Lower lobe of right lung (tissue), 2 donors: ENCODE measurements around the gene LMOD2. TPM values are rescaled to one million over a fixed set of nuclear protein-coding genes. Genes with fewer than 3 reads are reported as not detected.

Source experiments
- ATAC-seq, 2 donors: fragments of 200-7000 bp; cut with Tn5 transposase; one replicate each; pipeline ENCODE4 v1.9.1; 2020 to 2022; ENCODE audit warnings: mild to moderate bottlenecking in 2 of 2, moderate library complexity in 2 of 2
- DNase-seq: peaks from one replicate; pipeline ENCODE4 v3.0.0-alpha.2; 2020
- H3K27ac ChIP-seq: fragments of 200-600 bp; one replicate; pipeline ENCODE4 v1.8.0; 2022
- H3K27me3 ChIP-seq: fragments of 200-600 bp; one replicate; pipeline ENCODE4 v1.8.0; 2022; ENCODE audit warnings: low read depth
- H3K36me3 ChIP-seq: fragments of 200-600 bp; one replicate; pipeline ENCODE4 v1.8.0; 2022; ENCODE audit warnings: mild to moderate bottlenecking
- H3K4me1 ChIP-seq: fragments of 200-600 bp; one replicate; pipeline ENCODE4 v1.8.0; 2022
- H3K4me3 ChIP-seq: fragments of 200-600 bp; one replicate; pipeline ENCODE4 v1.8.0; 2022; ENCODE audit warnings: mild to moderate bottlenecking
- H3K9me3 ChIP-seq: fragments of 200-600 bp; one replicate; pipeline ENCODE4 v1.8.0; 2022
- intact Hi-C: fragments of 100-400 bp; cut with DNase I; formaldehyde crosslinking; loops from one replicate; pipeline ENCODE4 v1.11.0; 2022
- total RNA-seq: library from RNA; stranded (reverse); fragmentation: NEBNext Ultra II Directional; extraction: Animal tissue kit (Norgen Biotek cat#: 25700); gene quantifications from one replicate; pipeline ENCODE4 v1.2.1, GENCODE V29; 2021
- TF ChIP-seq, protein P1 (sequence below): fragments of 200-600 bp; IDR thresholded peaks from one replicate; pipeline ENCODE4 v1.8.0; 2022; ENCODE audit warnings: antibody characterized with exemption, mild to moderate bottlenecking
- donor health status: DM: no; HTN: yes; CAD: no; lungs with severe emphysema.

The LMOD2 gene
- total RNA-seq, 1 donor from 2014 or later: not detected

DNA sequence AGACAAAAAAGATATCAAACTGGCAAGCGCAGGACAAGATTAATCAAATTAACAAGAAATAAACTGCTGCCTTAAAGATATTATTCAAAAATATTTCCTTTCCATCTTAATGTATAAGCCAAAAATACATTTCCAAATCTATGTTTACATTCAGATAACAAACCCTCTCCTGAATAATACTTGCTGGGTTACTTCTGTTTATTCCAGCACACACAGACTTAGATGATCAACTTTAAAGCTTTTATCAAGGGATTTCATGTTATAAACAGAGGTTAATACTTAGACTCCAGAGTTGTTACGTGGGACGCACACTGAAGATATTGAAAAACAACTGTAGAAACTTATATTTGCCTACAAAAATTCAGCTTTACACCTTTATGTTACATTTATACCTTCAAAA lies 33.6 kb downstream of the LMOD2 start:
- no peak overlapping the region for H3K27ac ChIP-seq
- DNase-seq (no peak), ATAC-seq (no peak)
- peaks cover 80% of the 10 kb centered on the region for H3K36me3 ChIP-seq
- peaks cover 12% of the 10 kb centered on the region for H3K4me1 ChIP-seq
- TF ChIP-seq, protein P1, sequence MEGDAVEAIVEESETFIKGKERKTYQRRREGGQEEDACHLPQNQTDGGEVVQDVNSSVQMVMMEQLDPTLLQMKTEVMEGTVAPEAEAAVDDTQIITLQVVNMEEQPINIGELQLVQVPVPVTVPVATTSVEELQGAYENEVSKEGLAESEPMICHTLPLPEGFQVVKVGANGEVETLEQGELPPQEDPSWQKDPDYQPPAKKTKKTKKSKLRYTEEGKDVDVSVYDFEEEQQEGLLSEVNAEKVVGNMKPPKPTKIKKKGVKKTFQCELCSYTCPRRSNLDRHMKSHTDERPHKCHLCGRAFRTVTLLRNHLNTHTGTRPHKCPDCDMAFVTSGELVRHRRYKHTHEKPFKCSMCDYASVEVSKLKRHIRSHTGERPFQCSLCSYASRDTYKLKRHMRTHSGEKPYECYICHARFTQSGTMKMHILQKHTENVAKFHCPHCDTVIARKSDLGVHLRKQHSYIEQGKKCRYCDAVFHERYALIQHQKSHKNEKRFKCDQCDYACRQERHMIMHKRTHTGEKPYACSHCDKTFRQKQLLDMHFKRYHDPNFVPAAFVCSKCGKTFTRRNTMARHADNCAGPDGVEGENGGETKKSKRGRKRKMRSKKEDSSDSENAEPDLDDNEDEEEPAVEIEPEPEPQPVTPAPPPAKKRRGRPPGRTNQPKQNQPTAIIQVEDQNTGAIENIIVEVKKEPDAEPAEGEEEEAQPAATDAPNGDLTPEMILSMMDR: no peak
- intact Hi-C loops: loop anchor here (10.0 kb wide), 1 partner anchor 176 kb away; no protein-coding TSS in a partner anchor
- no peaks in the 10 kb centered on the region for H3K9me3 ChIP-seq
- H3K4me3 ChIP-seq: no peak overlapping the region
- H3K27me3 ChIP-seq: no peaks in the 10 kb centered on the region

DNA sequence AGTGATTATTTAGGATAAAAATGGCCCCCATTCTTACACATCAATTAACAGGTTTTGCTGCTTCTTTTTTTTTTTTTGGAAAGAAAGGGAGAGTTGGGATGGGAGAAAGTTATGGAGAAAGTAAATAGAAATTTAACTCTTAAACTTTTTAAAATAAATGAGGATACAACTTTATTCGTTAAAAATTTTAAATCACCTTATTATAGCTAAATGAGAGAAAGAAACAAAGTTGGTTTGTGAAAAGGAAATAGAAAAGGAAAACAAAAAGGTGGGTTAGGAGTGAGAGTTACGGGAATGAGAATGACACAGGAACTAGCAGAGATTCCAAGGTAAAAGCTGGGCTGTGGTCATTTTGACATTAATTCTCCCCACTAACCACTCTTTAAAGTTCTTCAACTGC lies 34.9 kb downstream of the LMOD2 start:
- TF ChIP-seq, protein P1: no peak
- intact Hi-C loops: no loop called here
- no peak overlapping the region for H3K27ac ChIP-seq
- H3K36me3 ChIP-seq: peaks cover 75% of the 10 kb centered on the region
- no peak for ATAC-seq
- peaks cover 12% of the 10 kb centered on the region for H3K4me1 ChIP-seq
- no peaks in the 10 kb centered on the region for H3K27me3 ChIP-seq
- H3K9me3 ChIP-seq: no peaks in the 10 kb centered on the region
- no peak overlapping the region for H3K4me3 ChIP-seq
- DNase-seq: no peak

DNA sequence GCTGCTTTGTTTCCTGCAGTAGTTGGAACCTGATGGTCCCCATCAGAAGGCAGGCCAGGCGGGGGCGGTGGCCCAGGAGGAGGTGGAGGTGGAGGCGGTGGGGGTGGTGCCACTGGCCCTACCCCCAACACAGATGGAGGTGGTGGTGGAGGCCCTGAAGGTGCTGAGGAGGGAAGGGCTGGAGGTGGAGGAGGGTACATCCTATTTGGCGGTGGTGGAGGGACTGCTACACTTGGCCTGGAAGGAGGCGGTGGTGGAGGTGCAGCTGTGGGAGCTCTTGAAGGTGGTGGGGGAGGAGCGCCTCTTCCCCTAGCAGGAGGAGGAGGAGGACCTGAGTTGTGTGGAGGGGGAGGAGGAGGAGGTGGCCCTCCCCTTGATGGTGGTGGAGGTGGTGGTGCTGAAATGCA lies 36.8 kb downstream of the LMOD2 start:
- Histone ChIP-seq H3K4me1 (peaks cover 12% of the 10 kb centered on the region), H3K4me3 (no peak overlapping the region), H3K36me3 (peaks cover 72% of the 10 kb centered on the region), H3K27me3 (no peaks in the 10 kb centered on the region), H3K9me3 (no peaks in the 10 kb centered on the region), H3K27ac (no peak overlapping the region)
- TF ChIP-seq, protein P1: no peak
- no peak for DNase-seq
- ATAC-seq: no peak
- intact Hi-C loops: no loop called here

DNA sequence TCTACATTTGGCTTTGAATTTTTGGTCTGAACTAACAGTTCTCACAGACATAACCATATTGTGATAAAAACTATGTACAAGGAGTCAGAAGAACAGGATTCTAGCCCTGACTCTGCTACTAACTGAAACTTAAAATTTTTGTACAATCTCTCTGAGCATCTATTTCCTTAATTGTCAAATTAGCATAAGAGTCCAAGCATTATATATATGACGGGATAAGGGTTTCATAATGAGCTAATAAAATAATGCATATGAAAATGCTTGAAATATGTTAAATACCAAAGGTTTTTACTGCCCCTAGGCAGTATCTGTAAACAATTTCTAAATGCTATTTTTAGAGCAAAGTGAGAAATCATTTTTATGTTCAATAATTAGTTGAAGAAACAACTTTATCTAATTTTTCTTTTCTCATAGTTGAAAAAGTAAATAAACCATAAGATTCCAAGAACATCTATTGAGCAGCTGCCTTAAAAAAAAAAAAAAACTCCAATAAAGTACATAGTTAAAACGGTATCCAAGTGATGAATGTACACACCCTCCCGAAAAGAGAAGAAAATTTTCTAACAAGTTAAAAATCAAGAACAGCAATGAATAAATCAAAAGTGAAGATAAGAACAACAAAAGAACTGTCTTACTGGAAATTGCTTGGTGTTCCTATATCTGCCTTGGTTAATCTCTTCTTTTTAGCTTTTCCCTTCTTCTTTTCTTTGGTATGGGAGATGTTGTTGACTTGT lies 40.4 kb downstream of the LMOD2 start:
- H3K9me3 ChIP-seq: no peaks in the 10 kb centered on the region
- no peaks in the 10 kb centered on the region for H3K27me3 ChIP-seq
- H3K4me1 ChIP-seq: no peaks in the 10 kb centered on the region
- no peak for ATAC-seq
- DNase-seq: no peak
- peaks cover 64% of the 10 kb centered on the region for H3K36me3 ChIP-seq
- intact Hi-C loops: no loop called here
- TF ChIP-seq, protein P1: no peak
- H3K4me3 ChIP-seq: no peak overlapping the region
- H3K27ac ChIP-seq: no peak overlapping the region

DNA sequence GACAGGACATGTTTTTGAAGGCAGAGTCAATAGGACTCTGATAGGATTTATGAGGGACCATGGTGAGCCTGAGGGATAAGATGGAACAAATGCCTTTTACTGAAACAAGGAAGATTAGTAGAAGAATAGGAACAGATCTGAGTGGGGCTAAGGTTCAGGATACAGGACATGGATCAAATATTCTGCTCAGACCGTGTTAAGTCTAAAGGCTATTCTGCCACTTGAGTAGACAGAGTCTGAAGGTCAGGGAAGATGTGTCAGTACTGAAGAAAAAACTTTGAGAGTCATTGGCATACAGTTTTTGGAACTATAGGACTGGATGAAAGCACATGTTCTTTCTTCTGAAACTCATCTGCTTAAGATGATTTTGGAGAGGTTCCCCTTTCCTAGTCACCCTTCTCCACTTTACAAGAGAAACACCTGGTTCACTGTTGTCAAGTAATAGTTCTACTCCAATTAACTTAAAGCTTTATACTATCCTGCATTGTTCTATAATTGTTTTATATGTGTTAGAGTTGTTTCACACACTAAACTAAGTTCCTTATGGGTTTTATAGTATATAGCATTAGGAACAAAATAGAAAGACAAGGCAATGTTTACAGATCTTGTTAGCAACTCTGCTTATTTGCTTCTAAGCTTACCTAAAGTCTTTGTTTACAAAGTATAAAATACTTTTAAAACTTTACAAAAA lies 49.7 kb downstream of the LMOD2 start:
- Histone ChIP-seq H3K9me3 (no peaks in the 10 kb centered on the region), H3K4me3 (no peak overlapping the region), H3K36me3 (peaks cover 66% of the 10 kb centered on the region), H3K27me3 (no peaks in the 10 kb centered on the region), H3K27ac (no peak overlapping the region), H3K4me1 (peaks cover 6% of the 10 kb centered on the region)
- DNase-seq (no peak), ATAC-seq (no peak)
- intact Hi-C loops: no loop called here
- TF ChIP-seq, protein P1: no peak
